Measurements from ENCODE around the gene FNDC11.

GRCh38 chr20:63518351-63518861, 35.6 kb upstream of the FNDC11 start:
- no peak for TF ChIP-seq CTCF (conservative IDR thresholded peaks at IDR 0.05; ENCODE audit: low read depth, low read length)
- no peak for TF ChIP-seq EZH2 (IDR thresholded peaks at IDR 0.05; ENCODE audit: low read length, unreplicated experiment)
